GM18502 (cell line): Measurements from ENCODE around the gene SELENOH.
A peak's percentile ranks its signal among the peaks of the same experiment; 100 is the strongest.

Experiments used
- ATAC-seq: cut with Tn5 transposase; IDR thresholded peaks from one replicate; pipeline ENCODE4 v1.9.1; 2021; ENCODE audit warnings: mild to moderate bottlenecking; ENCODE audit not compliant: unreplicated experiment, poor library complexity

Gene SELENOH

GRCh38 chr11:57745206-57745605 lies 3.9 kb downstream of the SELENOH start:
- ATAC-seq, result no peak

- no peak for ATAC-seq
Measured at GRCh38 chr11:57746920-57747319, 5.6 kb downstream of the SELENOH start.

GRCh38 chr11:57751176-57751575 lies 9.9 kb downstream of the SELENOH start:
- ATAC-seq, result no peak

- ATAC-seq, result no peak
Measured at GRCh38 chr11:57751676-57752253, 10.5 kb downstream of the SELENOH start, which contains the start of gene BTBD18. Gene BTBD18, minus strand, starts transcription at chr11:57751819. Its CDS starts 631 bp downstream, at chr11:57751188.

GRCh38 chr11:57752954-57753353 lies 11.7 kb downstream of the SELENOH start:
- ATAC-seq, result no peak

DNA sequence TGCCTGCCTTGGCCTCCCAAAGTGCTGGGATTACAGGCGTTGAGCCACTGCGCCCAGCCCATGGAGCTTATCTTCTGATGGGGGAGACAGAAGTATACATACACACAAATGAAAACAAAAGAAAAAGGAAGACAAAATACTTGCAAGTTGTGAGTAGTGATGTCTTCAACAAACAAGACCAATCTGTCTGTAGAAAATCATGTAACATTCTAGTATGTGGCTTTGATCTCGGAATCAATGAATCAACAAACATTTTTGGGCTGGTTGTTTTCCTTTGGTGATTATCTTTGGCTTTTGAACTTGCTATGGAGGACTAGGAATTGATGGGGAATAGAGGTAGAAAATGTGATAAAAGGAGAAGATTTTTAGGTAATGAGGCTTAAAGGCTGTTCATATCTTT lies 16.9 kb downstream of the SELENOH start:
- ATAC-seq, result no peak

- peak; percentile 98 for ATAC-seq
Measured at GRCh38 chr11:57761301-57762234, 20.3 kb downstream of the SELENOH start, which contains the start of gene CTNND1. Gene CTNND1, plus strand, starts transcription at chr11:57761802. Its CDS starts 29,677 bp downstream, at chr11:57791479.

DNA sequence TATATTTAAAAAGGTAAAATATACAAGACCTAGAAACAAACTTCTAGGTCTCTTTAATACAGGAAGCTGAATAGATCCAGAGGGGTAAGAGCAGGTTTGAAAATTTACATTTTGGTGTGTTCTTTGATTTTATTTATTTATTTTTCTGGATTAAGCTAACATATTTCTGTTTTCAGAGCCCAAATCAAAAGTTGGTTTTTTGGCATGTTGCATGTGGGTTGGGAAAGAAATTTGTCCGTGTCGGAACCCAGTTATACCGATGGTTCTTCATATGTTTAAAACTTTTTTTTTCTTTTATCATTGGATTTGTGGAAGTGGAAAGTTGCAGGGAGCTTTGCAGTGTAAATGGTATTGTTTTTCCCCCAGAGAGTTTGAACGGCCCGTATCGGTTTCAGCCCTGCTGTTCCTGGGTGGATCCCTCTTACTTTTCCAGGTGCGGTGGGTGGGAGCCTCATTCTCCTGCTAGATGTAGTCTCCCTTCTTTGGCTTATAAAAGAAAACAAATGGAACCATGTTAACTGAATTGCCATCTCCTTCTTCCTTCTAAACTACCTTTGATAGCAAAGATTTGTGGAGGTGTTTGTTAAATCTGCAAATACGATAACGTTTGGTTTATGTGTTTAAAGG lies 21.1 kb downstream of the SELENOH start:
- ATAC-seq, result no peak

- no peak for ATAC-seq
Measured at GRCh38 chr11:57763568-57763967, 22.3 kb downstream of the SELENOH start.

DNA sequence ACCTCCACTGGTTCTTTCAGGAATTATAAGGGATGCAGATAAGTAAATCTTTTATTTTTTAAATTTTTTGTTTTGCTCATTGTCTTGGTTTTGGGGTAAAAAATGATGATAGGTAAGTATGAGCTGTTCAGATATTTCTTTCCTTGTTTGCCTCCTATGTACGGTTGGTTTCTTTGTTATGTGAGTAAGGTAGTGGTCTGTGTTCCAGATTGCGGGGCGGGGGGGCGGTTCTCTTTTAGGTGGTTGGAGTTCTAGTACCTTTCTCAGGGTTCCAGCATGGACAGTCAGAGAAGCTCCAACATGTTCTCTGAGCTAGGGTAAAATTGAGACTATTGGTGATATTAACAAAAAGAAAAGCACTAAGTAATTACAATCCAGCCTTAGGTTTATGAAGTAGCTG lies 22.7 kb downstream of the SELENOH start:
- ATAC-seq, result no peak

DNA sequence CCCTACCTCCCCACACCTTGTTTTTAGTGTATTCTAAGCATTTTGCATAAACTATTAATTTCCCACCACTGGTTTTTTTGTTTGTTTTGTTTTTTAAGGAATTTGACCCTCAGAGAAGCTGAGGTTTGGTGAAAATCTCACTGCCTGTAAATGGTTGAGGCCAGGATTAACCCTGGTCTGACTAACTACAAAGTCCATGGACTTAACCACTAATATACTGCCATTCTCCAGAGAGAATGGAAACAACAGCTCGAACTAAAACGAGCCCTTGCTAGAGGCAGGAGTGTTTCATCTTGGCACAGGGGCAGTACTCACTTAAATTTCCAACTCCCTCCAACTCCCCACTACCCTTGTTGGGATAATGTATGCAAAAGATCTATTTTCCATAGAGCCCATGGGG lies 23.3 kb downstream of the SELENOH start:
- no peak for ATAC-seq

DNA sequence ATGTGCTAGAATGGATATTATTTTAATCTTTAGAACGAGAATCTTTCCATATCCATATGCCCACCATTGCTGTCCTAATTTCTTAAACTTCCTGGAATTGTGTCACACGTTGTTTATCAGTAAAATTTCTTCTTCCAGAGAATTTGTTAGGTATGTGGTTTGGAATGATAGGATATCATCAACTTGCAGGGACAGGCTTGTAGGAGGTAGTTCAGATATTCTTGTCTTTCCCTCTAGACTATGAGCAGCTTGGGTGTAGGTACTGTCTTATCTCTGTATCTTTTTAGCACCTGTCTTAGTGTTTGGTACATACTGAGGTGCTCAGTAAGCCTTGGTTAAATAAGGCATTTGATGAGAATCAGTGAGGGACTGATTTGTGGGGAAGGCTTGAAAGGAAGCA lies 23.7 kb downstream of the SELENOH start:
- no peak for ATAC-seq

- no peak for ATAC-seq
Measured at GRCh38 chr11:57770793-57771192, 29.5 kb downstream of the SELENOH start.

GRCh38 chr11:57771365-57771764 lies 30.1 kb downstream of the SELENOH start:
- ATAC-seq, result no peak

GRCh38 chr11:57772562-57772961 lies 31.3 kb downstream of the SELENOH start:
- ATAC-seq, result no peak

- ATAC-seq, result no peak
Measured at GRCh38 chr11:57773026-57773598, 31.8 kb downstream of the SELENOH start.

DNA sequence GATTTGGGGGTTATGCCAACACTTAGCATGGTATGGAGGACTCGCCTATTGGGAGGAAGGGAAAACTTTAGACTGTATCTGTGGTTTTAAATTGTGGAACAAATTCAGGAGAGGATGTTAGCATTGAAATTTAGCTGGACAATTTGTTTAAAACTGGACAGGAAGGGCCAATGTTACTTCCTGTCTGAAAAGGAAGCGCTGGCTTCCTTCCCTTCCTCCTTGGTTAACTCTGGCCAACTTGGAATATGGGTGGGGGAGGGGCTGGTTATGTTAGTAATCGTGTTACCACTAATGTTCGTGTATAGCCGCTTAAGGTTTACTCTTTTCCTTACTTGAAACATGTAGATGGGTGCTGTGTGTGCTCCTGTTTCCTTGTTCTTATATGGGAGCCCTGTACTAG lies 34.2 kb downstream of the SELENOH start:
- no peak for ATAC-seq

DNA sequence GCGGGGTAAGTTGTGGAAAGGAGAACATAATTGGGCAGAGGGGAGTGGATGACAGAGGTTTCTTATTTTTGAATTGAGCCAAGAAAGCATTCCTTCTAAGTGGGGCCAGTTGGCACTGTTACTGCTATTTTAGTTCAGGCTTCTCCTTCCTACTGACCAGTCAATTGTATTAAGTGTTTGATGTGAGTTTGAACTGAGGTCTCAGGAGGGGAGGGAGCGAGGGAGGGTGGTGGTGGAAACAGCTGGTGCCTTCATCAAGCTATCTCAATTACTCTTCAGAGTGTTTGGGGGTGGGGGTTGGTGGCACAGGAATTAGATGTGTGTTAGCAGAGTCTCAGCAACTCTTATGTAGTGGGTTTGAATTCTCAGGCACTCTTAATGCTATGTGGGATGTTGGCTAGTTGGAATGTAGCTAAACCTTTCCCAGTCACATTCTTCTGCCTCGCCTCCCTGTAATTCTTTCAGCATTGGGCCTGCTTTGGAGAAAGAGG lies 34.8 kb downstream of the SELENOH start:
- no peak for ATAC-seq

- ATAC-seq, result no peak
Measured at GRCh38 chr11:57776577-57777210, 35.4 kb downstream of the SELENOH start.

DNA sequence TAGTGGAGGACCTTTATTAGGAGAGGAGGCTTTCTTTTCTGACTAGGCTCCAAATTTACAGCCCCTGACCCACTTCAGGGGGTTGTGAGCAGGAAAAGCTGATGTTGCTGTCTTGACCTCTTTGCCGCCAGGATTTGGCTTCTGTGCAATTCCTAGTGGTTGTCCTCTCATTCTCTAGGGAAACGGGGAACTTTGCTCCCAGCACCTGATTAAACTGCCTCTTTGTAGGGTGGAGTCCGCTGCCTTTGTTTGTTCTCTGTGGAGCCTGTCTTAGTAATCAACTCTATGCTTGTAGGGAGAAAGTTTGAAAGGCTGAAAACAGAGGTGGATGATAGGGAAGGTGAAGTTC lies 36.7 kb downstream of the SELENOH start:
- no peak for ATAC-seq
